HG03520 (cell line): ENCODE measurements around the gene KY.

ENCODE experiments used
- ATAC-seq: cut with Tn5 transposase; IDR thresholded peaks from one replicate; pipeline ENCODE4 v1.9.1; 2021; ENCODE audit warnings: mild to moderate bottlenecking, moderate library complexity; ENCODE audit not compliant: unreplicated experiment

KY gene

GRCh38 chr3:134675726-134676256 is 25.0 kb upstream of the KY start:
- no peak for ATAC-seq

- ATAC-seq: no peak
Observed at GRCh38 chr3:134672571-134672970, 21.7 kb upstream of the KY start.

- ATAC-seq: no peak
Observed at GRCh38 chr3:134667956-134668355, 17.1 kb upstream of the KY start.

- ATAC-seq: no peak
Observed at GRCh38 chr3:134667406-134667805, 16.6 kb upstream of the KY start.

GRCh38 chr3:134666885-134667284 is 16.1 kb upstream of the KY start:
- no peak for ATAC-seq

- ATAC-seq: no peak
Observed at GRCh38 chr3:134666466-134666865, 15.6 kb upstream of the KY start.

- no peak for ATAC-seq
Observed at GRCh38 chr3:134666052-134666451, 15.2 kb upstream of the KY start.

GRCh38 chr3:134665243-134665642 is 14.4 kb upstream of the KY start:
- ATAC-seq: no peak

- no peak for ATAC-seq
Observed at GRCh38 chr3:134663721-134664456, 13.1 kb upstream of the KY start.

- no peak for ATAC-seq
Observed at GRCh38 chr3:134660046-134660441, 9.2 kb upstream of the KY start.

GRCh38 chr3:134659391-134660045 is 8.7 kb upstream of the KY start:
- ATAC-seq: no peak

- no peak for ATAC-seq
Observed at GRCh38 chr3:134658555-134658954, 7.7 kb upstream of the KY start.

GRCh38 chr3:134656211-134656800 is 5.5 kb upstream of the KY start:
- ATAC-seq: no peak

- ATAC-seq: no peak
Observed at GRCh38 chr3:134655706-134656105, 4.9 kb upstream of the KY start.

- ATAC-seq: no peak
Observed at GRCh38 chr3:134654031-134654430, 3.2 kb upstream of the KY start.

- no peak for ATAC-seq
Observed at GRCh38 chr3:134652886-134653630, 2.2 kb upstream of the KY start.

GRCh38 chr3:134652409-134652831 is 1.6 kb upstream of the KY start:
- ATAC-seq: no peak

- no peak for ATAC-seq
Observed at GRCh38 chr3:134651347-134652041, 672 bp upstream of the KY start.

GRCh38 chr3:134649106-134649705 is 1.6 kb downstream of the KY start:
- no peak for ATAC-seq
